Measurements from ENCODE around the gene CLPSL1. TPM values are rescaled to one million over a fixed set of nuclear protein-coding genes. Genes with fewer than 3 reads are reported as not detected.

CLPSL1 gene
- total and polyA plus RNA-seq, 2 of the 13 experiments (the other 11 are each of a cell fraction or from before 2014, with no cell fraction given): not detected

GRCh38 chr6:35777356-35778102 is 3.3 kb upstream of the CLPSL1 start:
- H3K9ac ChIP-seq (ENCODE audit: insufficient read depth, low read depth, low read length): no peak overlapping the region
- no peaks in the 10 kb centered on the region for H3K36me3 ChIP-seq (replicated peaks in 1 of 2; ENCODE audit: control insufficient read depth in 1 of 2, insufficient read depth in 2 of 2, low read length in 2 of 2)
- in situ Hi-C loops (cut with HindIII; ENCODE audit: extremely low pct_ligation_motif_present, low pct_unique_long_range_greater_than_20kb) (no loop called here), intact Hi-C loops (cut with micrococcal nuclease; ENCODE audit: unreplicated experiment) (no loop called here)
- peaks cover 11 to 50% of the 10 kb centered on the region in 2 experiments for H3K27me3 ChIP-seq (ENCODE audit: control insufficient read depth in 1 of 2, insufficient read depth in 2 of 2, low read length in 2 of 2)
- no peaks in the 10 kb centered on the region for H3K9me3 ChIP-seq (ENCODE audit: low read length)
- ChIA-PET CTCF (ENCODE audit: low intra/inter-chr PET ratio, low total read pairs) (no interaction called here), POLR2A (no interaction called here)
- 67% methylated on average over 10 of the region's 10 CpGs for WGBS (ENCODE audit: low lambda C conversion rate)
- no peak overlapping the region for H2AFZ ChIP-seq (ENCODE audit: low read length)
- FAIRE-seq: no peak
- H3K27ac ChIP-seq (ENCODE audit: extremely low read length, insufficient read depth, low read length): no peak overlapping the region
- ATAC-seq: peak; percentile 15; the same call in 1 of the 3 replicates
- no peak overlapping the region for H3K4me3 ChIP-seq (replicated peaks in 1 of 3; ENCODE audit: insufficient read depth in 1 of 3, low read depth in 2 of 3, low read length in 3 of 3)
- peaks cover 6% of the 10 kb centered on the region for H3K4me1 ChIP-seq (ENCODE audit: insufficient read depth, low read length)
- no peaks in the 10 kb centered on the region for H4K20me1 ChIP-seq (ENCODE audit: insufficient read depth, low read length)
- no TSS peak for BruUV-seq (replicated peaks)
- H3K79me2 ChIP-seq (ENCODE audit: insufficient read depth, low read length): no peaks in the 10 kb centered on the region
- H3K4me2 ChIP-seq (ENCODE audit: low read depth, low read length): no peak overlapping the region
- no peak for DNase-seq (ENCODE audit: low spot score)
- no peak for TF ChIP-seq ERF (CRISPR knock-in tag; IDR thresholded peaks at IDR 0.05)
- no peak for TF ChIP-seq TRAFD1 (CRISPR knock-in tag; IDR thresholded peaks at IDR 0.05; ENCODE audit: borderline replicate concordance)
- no peak for TF ChIP-seq MAZ (IDR thresholded peaks at IDR 0.05; ENCODE audit: borderline replicate concordance, low read depth, low read length)
- no peak for TF ChIP-seq MAZ (CRISPR knock-in tag; IDR thresholded peaks at IDR 0.05; ENCODE audit: low read depth)
- TF ChIP-seq ATF1 (CRISPR knock-in tag; IDR thresholded peaks at IDR 0.05): no peak
- no peak for TF ChIP-seq NKX3-1 (CRISPR knock-in tag; IDR thresholded peaks at IDR 0.05)
- no peak for TF ChIP-seq ZNF687 (CRISPR knock-in tag; IDR thresholded peaks at IDR 0.05)
- TF ChIP-seq ZNF350 (CRISPR knock-in tag; IDR thresholded peaks at IDR 0.05; ENCODE audit: borderline replicate concordance, low read depth): no peak
- no peak for TF ChIP-seq ZNF619 (CRISPR knock-in tag; IDR thresholded peaks at IDR 0.05)
- no peak for TF ChIP-seq EED (CRISPR knock-in tag; IDR thresholded peaks at IDR 0.05)
- TF ChIP-seq ZNF790 (CRISPR knock-in tag; IDR thresholded peaks at IDR 0.05; ENCODE audit: borderline replicate concordance): no peak
- TF ChIP-seq BCLAF1 (IDR thresholded peaks at IDR 0.05): no peak
- no peak for TF ChIP-seq REXO4 (CRISPR knock-in tag; IDR thresholded peaks at IDR 0.05; ENCODE audit: borderline replicate concordance)
- TF ChIP-seq CBX2 (IDR thresholded peaks at IDR 0.05; ENCODE audit: low read depth, low read length): no peak
- TF ChIP-seq CBX2 (CRISPR knock-in tag; IDR thresholded peaks at IDR 0.05; ENCODE audit: low read depth): no peak
- TF ChIP-seq SRSF9 (IDR thresholded peaks at IDR 0.05; ENCODE audit: borderline replicate concordance, insufficient read depth, low read depth, low read length, poor library complexity, severe bottlenecking): no peak
